ENCODE measurements around the gene SRBD1. TPM values are rescaled to one million over a fixed set of nuclear protein-coding genes. Genes with fewer than 3 reads are reported as not detected.

The SRBD1 gene
- total RNA-seq, 1 donor from 2014 or later: 19.3 TPM

- H3K27ac Mint-ChIP-seq: no peak overlapping the region
- no peak for DNase-seq (ENCODE audit: extremely low spot score, unreplicated experiment)
- H3K4me3 Mint-ChIP-seq: no peak overlapping the region
- H3K27me3 Mint-ChIP-seq: peaks cover 67% of the 10 kb centered on the region
- H3K9me3 Mint-ChIP-seq: no peaks in the 10 kb centered on the region
- no peaks in the 10 kb centered on the region for H3K36me3 Mint-ChIP-seq
- peaks cover 6% of the 10 kb centered on the region for H3K4me1 Mint-ChIP-seq (ENCODE audit: unreplicated experiment)
- no peak for TF ChIP-seq CTCF (conservative IDR thresholded peaks at IDR 0.05)
These were observed 29.5 kb upstream of the SRBD1 start for GRCh38 chr2:45640576-45640975.

GRCh38 chr2:45637440-45637839, 26.4 kb upstream of the SRBD1 start:
- DNase-seq (ENCODE audit: extremely low spot score, unreplicated experiment): no peak
- Mint-ChIP-seq H3K4me1 (ENCODE audit: unreplicated experiment) (no peaks in the 10 kb centered on the region), H3K27ac (no peak overlapping the region), H3K9me3 (no peaks in the 10 kb centered on the region), H3K27me3 (peaks cover 63% of the 10 kb centered on the region), H3K36me3 (no peaks in the 10 kb centered on the region), H3K4me3 (no peak overlapping the region)
- TF ChIP-seq CTCF (conservative IDR thresholded peaks at IDR 0.05): no peak

- Mint-ChIP-seq H3K27me3 (peaks cover 54% of the 10 kb centered on the region), H3K4me3 (no peak overlapping the region), H3K27ac (no peak overlapping the region), H3K36me3 (no peaks in the 10 kb centered on the region), H3K4me1 (ENCODE audit: unreplicated experiment) (no peaks in the 10 kb centered on the region), H3K9me3 (no peaks in the 10 kb centered on the region)
- no peak for TF ChIP-seq CTCF (conservative IDR thresholded peaks at IDR 0.05)
- no peak for DNase-seq (ENCODE audit: extremely low spot score, unreplicated experiment)
These were observed 24.9 kb upstream of the SRBD1 start for GRCh38 chr2:45636008-45636407.

- Mint-ChIP-seq H3K9me3 (no peaks in the 10 kb centered on the region), H3K27ac (no peak overlapping the region), H3K27me3 (peaks cover 46% of the 10 kb centered on the region), H3K4me3 (no peak overlapping the region), H3K4me1 (ENCODE audit: unreplicated experiment) (no peaks in the 10 kb centered on the region), H3K36me3 (no peaks in the 10 kb centered on the region)
- TF ChIP-seq CTCF (conservative IDR thresholded peaks at IDR 0.05): no peak
- DNase-seq (ENCODE audit: extremely low spot score, unreplicated experiment): no peak
These were observed 23.2 kb upstream of the SRBD1 start for GRCh38 chr2:45634223-45634622.

- Mint-ChIP-seq H3K4me1 (ENCODE audit: unreplicated experiment) (no peaks in the 10 kb centered on the region), H3K9me3 (no peaks in the 10 kb centered on the region), H3K36me3 (no peaks in the 10 kb centered on the region), H3K27me3 (peaks cover 37% of the 10 kb centered on the region), H3K27ac (no peak overlapping the region), H3K4me3 (no peak overlapping the region)
- no peak for TF ChIP-seq CTCF (conservative IDR thresholded peaks at IDR 0.05)
- no peak for DNase-seq (ENCODE audit: extremely low spot score, unreplicated experiment)
These were observed 20.9 kb upstream of the SRBD1 start for GRCh38 chr2:45631955-45632354.

- no peak for TF ChIP-seq CTCF (conservative IDR thresholded peaks at IDR 0.05)
- Mint-ChIP-seq H3K27me3 (peaks cover 38% of the 10 kb centered on the region), H3K36me3 (no peaks in the 10 kb centered on the region), H3K4me1 (ENCODE audit: unreplicated experiment) (no peaks in the 10 kb centered on the region), H3K4me3 (no peak overlapping the region), H3K27ac (no peak overlapping the region), H3K9me3 (no peaks in the 10 kb centered on the region)
- no peak for DNase-seq (ENCODE audit: extremely low spot score, unreplicated experiment)
These were observed 20.3 kb upstream of the SRBD1 start for GRCh38 chr2:45631319-45631718.
